HEK293 (cell line): Measurements from ENCODE around the gene C10orf67.

Experiments
- CTCF ChIA-PET: fragments of 350-600 bp; formaldehyde crosslinking; extraction: SDS; loops from one replicate; lab custom pipeline; 2021; ENCODE audit warnings: antibody characterized with exemption; lab: Yijun Ruan, JAX
- POLR2A ChIA-PET: fragments of 300-600 bp; formaldehyde crosslinking; extraction: SDS; loops from one replicate; lab custom pipeline; 2020; ENCODE audit warnings: antibody characterized with exemption, inconsistent platforms; lab: Yijun Ruan, JAX
- H3K27ac ChIP-seq: fragments of 200-500 bp; sonication (Bioruptor generic); 2 replicates; pipeline ENCODE4 v1.5.1; 2014; ENCODE audit warnings: low read depth, low read length, control low read depth, inconsistent platforms; ENCODE audit errors: extremely low read depth
- H3K36me3 ChIP-seq, 2 experiments: fragments of 200-500 bp in 1 of 2; sonication (Bioruptor generic) in 1 of 2; 1 replicate in 1 of 2; 2 replicates in 1 of 2; pipeline ENCODE4 v1.5.1; 2014 to 2017; ENCODE audit warnings: inconsistent platforms in 2 of 2, low read length in 2 of 2; ENCODE audit not compliant: control insufficient read depth in 2 of 2, insufficient read depth in 1 of 2
- H3K4me1 ChIP-seq: fragments of 200-500 bp; sonication (Bioruptor generic); 2 replicates; pipeline ENCODE4 v1.5.1; 2014; ENCODE audit warnings: mild to moderate bottlenecking, low read length, inconsistent platforms; ENCODE audit not compliant: control insufficient read depth, insufficient read depth
- H3K4me3 ChIP-seq: 2 replicates; pipeline ENCODE4 v1.5.1; 2011; ENCODE audit warnings: low read depth, mild to moderate bottlenecking, control low read depth, low read length, moderate library complexity
- H3K9me3 ChIP-seq: fragments of 200-500 bp; sonication (Bioruptor generic); 2 replicates; pipeline ENCODE4 v1.5.1; 2014; ENCODE audit warnings: low read depth, low read length, inconsistent platforms; ENCODE audit not compliant: control insufficient read depth, insufficient read depth
- BCL11A ChIP-seq: fragments of 450-650 bp; formaldehyde crosslinking; IDR thresholded peaks from 2 replicates; pipeline ENCODE4 v1.5.1; 2016; ENCODE audit warnings: low read depth, missing biosample characterization, missing genetic modification characterization
- FEZF1 ChIP-seq: fragments of 450-650 bp; formaldehyde crosslinking; IDR thresholded peaks from 2 replicates; pipeline ENCODE4 v1.5.1; 2016; ENCODE audit warnings: missing biosample characterization, missing genetic modification characterization
- GLIS2 ChIP-seq: fragments of 450-650 bp; formaldehyde crosslinking; IDR thresholded peaks from 2 replicates; pipeline ENCODE4 v1.5.1; 2016; ENCODE audit warnings: missing biosample characterization, missing genetic modification characterization
- HOXD13 ChIP-seq: sonication (generic); formaldehyde crosslinking; IDR thresholded peaks from 2 replicates; pipeline ENCODE4 v1.8.0; 2022; ENCODE audit warnings: missing genetic modification reagents, borderline replicate concordance
- ZFHX2 ChIP-seq: fragments of 450-650 bp; formaldehyde crosslinking; conservative IDR thresholded peaks from 2 replicates; pipeline ENCODE4 v1.5.1; 2016; ENCODE audit warnings: missing biosample characterization, missing genetic modification characterization
- ZNF335 ChIP-seq: fragments of 450-650 bp; formaldehyde crosslinking; conservative IDR thresholded peaks from 2 replicates; pipeline ENCODE4 v1.5.1; 2016; ENCODE audit warnings: missing biosample characterization, missing genetic modification characterization
- ZNF341 ChIP-seq: fragments of 450-650 bp; formaldehyde crosslinking; IDR thresholded peaks from 2 replicates; pipeline ENCODE4; 2016; ENCODE audit warnings: low read depth, missing biosample characterization, missing genetic modification characterization
- ZNF350 ChIP-seq: fragments of 450-650 bp; formaldehyde crosslinking; IDR thresholded peaks from 2 replicates; pipeline ENCODE4 v1.5.0; 2017; ENCODE audit warnings: missing biosample characterization, mild to moderate bottlenecking, missing genetic modification characterization
- ZNF37A ChIP-seq: fragments of 450-650 bp; IDR thresholded peaks from 2 replicates; pipeline ENCODE4 v1.5.1; 2018; ENCODE audit warnings: missing biosample characterization, missing genetic modification characterization
- ZNF449 ChIP-seq: fragments of 450-650 bp; formaldehyde crosslinking; IDR thresholded peaks from 2 replicates; pipeline ENCODE4 v1.5.1; 2017; ENCODE audit warnings: missing biosample characterization, mild to moderate bottlenecking, missing genetic modification characterization, moderate library complexity
- ZNF501 ChIP-seq: fragments of 450-650 bp; formaldehyde crosslinking; IDR thresholded peaks from 2 replicates; pipeline ENCODE4 v1.5.1; 2016; ENCODE audit warnings: missing biosample characterization, missing genetic modification characterization
- ZNF624 ChIP-seq: fragments of 450-650 bp; formaldehyde crosslinking; IDR thresholded peaks from 2 replicates; pipeline ENCODE4 v1.5.1; 2017; ENCODE audit warnings: missing biosample characterization, missing genetic modification characterization
- ZNF768 ChIP-seq: fragments of 450-650 bp; formaldehyde crosslinking; IDR thresholded peaks from 2 replicates; pipeline ENCODE4 v1.5.1; 2018; ENCODE audit warnings: missing biosample characterization, mild to moderate bottlenecking, missing genetic modification characterization
- ZNF843 ChIP-seq: fragments of 450-650 bp; formaldehyde crosslinking; IDR thresholded peaks from 2 replicates; pipeline ENCODE4 v1.5.1; 2016; ENCODE audit warnings: missing biosample characterization, missing genetic modification characterization
- ZSCAN5A ChIP-seq: fragments of 450-650 bp; formaldehyde crosslinking; IDR thresholded peaks from 2 replicates; pipeline ENCODE4 v1.5.1; 2016; ENCODE audit warnings: missing biosample characterization, missing genetic modification characterization
- TF ChIP-seq, protein P1 (sequence below): fragments of 450-650 bp; formaldehyde crosslinking; IDR thresholded peaks from 2 replicates; pipeline ENCODE4 v1.5.1; 2016; ENCODE audit warnings: missing biosample characterization, missing genetic modification characterization

Gene C10orf67

GRCh38 chr10:23173214-23174073, 171.2 kb downstream of the C10orf67 start (continued):
- TF ChIP-seq ZNF624 (tag by site-specific recombination) (no peak), BCL11A (tag by site-specific recombination) (no peak), ZNF350 (no peak), ZNF341 (no peak), ZNF37A (tag by site-specific recombination) (no peak), ZNF449 (peak; percentile 86), ZSCAN5A (tag by site-specific recombination) (no peak), FEZF1 (0 out of 2 replicates have a peak, but pooled peaks have one; percentile 13), HOXD13 (no peak), ZNF501 (tag by site-specific recombination) (no peak)
- TF ChIP-seq, all 188 proteins: peak for 13

DNA sequence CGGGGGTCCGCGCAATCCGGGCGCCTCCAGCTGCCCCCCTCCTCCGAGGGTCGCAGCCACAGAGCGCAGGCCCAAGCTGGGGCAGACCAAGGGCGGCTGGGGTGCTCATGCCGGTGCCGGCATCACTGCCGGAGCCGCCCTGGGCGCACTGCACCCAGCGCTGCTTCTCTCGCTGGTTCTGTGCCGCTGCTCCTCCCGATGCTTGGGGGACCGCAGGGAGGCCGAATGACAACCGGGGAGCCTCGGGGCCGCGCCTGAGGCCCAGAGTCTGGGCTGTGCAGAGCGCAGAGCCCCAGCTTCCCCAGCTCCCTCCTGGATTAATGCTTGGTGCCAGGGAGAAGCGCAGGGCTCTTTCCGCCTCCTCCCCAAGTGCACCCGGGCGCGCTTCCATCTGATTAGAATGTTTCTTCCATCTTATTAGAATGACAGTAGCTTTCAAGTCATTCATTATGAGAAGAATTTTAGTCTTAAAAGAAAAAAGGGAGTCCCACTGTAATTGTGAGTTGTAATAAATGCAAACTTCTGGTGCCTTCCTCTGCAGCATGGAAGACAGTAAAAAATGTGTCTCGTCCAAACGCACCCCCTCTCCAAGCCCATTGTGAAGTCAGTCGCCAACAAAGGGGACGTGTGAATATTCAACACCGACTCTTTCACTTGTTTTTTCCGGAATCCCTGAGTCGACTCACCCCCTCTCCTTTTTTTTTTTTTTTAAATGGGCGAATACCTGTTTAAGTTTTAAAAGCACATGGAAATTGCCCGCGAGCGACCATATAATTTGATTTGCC, 172.0 kb downstream of the C10orf67 start:
- TF ChIP-seq ZNF843 (no peak), ZNF768 (tag by site-specific recombination) (no peak), GLIS2 (tag by site-specific recombination) (peak; percentile 34), ZNF335 (peak; percentile 43)
- H3K4me3 ChIP-seq, result no peak overlapping the region

GRCh38 chr10:23171232-23171876, 173.2 kb downstream of the C10orf67 start:
- POLR2A ChIA-PET, result no interaction called here
- CTCF ChIA-PET, result no interaction called here
- no peaks in the 10 kb centered on the region for H3K36me3 ChIP-seq
- no peaks in the 10 kb centered on the region; the same call in 1 of the 2 replicates for H3K4me1 ChIP-seq
- H3K4me3 ChIP-seq, result no peak overlapping the region
- H3K27ac ChIP-seq, result no peak overlapping the region
- H3K9me3 ChIP-seq, result no peaks in the 10 kb centered on the region
- TF ChIP-seq ZFHX2 (tag by site-specific recombination), result no peak
- TF ChIP-seq, protein P1, sequence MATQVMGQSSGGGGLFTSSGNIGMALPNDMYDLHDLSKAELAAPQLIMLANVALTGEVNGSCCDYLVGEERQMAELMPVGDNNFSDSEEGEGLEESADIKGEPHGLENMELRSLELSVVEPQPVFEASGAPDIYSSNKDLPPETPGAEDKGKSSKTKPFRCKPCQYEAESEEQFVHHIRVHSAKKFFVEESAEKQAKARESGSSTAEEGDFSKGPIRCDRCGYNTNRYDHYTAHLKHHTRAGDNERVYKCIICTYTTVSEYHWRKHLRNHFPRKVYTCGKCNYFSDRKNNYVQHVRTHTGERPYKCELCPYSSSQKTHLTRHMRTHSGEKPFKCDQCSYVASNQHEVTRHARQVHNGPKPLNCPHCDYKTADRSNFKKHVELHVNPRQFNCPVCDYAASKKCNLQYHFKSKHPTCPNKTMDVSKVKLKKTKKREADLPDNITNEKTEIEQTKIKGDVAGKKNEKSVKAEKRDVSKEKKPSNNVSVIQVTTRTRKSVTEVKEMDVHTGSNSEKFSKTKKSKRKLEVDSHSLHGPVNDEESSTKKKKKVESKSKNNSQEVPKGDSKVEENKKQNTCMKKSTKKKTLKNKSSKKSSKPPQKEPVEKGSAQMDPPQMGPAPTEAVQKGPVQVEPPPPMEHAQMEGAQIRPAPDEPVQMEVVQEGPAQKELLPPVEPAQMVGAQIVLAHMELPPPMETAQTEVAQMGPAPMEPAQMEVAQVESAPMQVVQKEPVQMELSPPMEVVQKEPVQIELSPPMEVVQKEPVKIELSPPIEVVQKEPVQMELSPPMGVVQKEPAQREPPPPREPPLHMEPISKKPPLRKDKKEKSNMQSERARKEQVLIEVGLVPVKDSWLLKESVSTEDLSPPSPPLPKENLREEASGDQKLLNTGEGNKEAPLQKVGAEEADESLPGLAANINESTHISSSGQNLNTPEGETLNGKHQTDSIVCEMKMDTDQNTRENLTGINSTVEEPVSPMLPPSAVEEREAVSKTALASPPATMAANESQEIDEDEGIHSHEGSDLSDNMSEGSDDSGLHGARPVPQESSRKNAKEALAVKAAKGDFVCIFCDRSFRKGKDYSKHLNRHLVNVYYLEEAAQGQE, result peak; percentile 97

More for the DNA sequence above, 172.0 kb downstream of the C10orf67 start:
- ChIA-PET CTCF (interaction anchor here (1.1 to 1.4 kb wide), 2 partner anchors 14 to 49 kb away, joined by 3 to 6 read pairs; no protein-coding TSS in a partner anchor), POLR2A (no interaction called here)
- H3K36me3 ChIP-seq, result no peaks in the 10 kb centered on the region
- no peaks in the 10 kb centered on the region; the same call in 1 of the 2 replicates for H3K4me1 ChIP-seq
- H3K27ac ChIP-seq, result no peak overlapping the region
- no peaks in the 10 kb centered on the region for H3K9me3 ChIP-seq
